OCI-LY1 (cell line): ENCODE measurements around the gene DOCK10.

Experiments used
- EZH2 ChIP-seq: fragments of 200-600 bp; sonication (generic), shearing (Covaris generic); IDR thresholded peaks from 2 replicates; pipeline ENCODE4 v1.8.0; 2017; ENCODE audit warnings: borderline replicate concordance, mixed run types, mild to moderate bottlenecking, antibody characterized with exemption, low read length, moderate library complexity, mixed read lengths
- TF ChIP-seq, protein P1 (sequence below): fragments of 200-600 bp; sonication (generic), shearing (Covaris generic); IDR thresholded peaks from 2 replicates; pipeline ENCODE4 v1.5.1; 2017; ENCODE audit warnings: mild to moderate bottlenecking, antibody characterized with exemption, low read length, moderate library complexity, mixed read lengths

DNA sequence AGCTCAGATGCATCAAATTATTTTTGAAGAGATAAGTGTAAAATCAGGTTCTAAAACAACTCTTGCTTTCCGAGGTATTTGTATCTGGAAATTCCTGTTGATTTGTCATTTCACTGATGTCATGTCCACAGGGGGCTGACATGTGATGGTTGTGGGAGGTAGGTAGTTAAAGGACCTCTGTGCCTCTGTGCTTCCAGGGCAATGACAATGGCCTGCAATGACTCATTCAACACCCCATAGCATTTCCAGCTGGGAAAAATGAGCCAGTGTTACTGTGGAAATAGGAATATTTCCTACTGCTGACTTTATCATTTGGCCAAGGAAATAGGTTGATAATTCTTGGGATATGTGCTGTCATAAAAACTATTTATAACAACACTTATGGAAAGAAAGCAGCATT lies 239.9 kb downstream of the DOCK10 start:
- no peak for TF ChIP-seq EZH2
- TF ChIP-seq, protein P1, sequence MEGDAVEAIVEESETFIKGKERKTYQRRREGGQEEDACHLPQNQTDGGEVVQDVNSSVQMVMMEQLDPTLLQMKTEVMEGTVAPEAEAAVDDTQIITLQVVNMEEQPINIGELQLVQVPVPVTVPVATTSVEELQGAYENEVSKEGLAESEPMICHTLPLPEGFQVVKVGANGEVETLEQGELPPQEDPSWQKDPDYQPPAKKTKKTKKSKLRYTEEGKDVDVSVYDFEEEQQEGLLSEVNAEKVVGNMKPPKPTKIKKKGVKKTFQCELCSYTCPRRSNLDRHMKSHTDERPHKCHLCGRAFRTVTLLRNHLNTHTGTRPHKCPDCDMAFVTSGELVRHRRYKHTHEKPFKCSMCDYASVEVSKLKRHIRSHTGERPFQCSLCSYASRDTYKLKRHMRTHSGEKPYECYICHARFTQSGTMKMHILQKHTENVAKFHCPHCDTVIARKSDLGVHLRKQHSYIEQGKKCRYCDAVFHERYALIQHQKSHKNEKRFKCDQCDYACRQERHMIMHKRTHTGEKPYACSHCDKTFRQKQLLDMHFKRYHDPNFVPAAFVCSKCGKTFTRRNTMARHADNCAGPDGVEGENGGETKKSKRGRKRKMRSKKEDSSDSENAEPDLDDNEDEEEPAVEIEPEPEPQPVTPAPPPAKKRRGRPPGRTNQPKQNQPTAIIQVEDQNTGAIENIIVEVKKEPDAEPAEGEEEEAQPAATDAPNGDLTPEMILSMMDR = no peak
